Forelimb muscle (tissue), 1 donor: Measurements from ENCODE around the gene HERC4. TPM values are rescaled to one million over a fixed set of nuclear protein-coding genes. Genes with fewer than 3 reads are reported as not detected.
A peak's percentile ranks its signal among the peaks of the same experiment; 100 is the strongest.
"Not testable (repeated sequence)": the region's sequence is repeated elsewhere in the genome, so short reads cannot be mapped to it uniquely, and the experiment has no call there.

ENCODE experiments used
- DNase-seq: peaks from one replicate; pipeline ENCODE4 v3.0.0-alpha.2; 2013; ENCODE audit warnings: low read depth
- polyA plus RNA-seq: library from polyadenylated mRNA; unstranded; fragments of 120-200 nt; gene quantifications from one replicate; pipeline ENCODE4 v1.2.1, GENCODE V29; 2013; ENCODE audit not compliant: insufficient read length

The HERC4 gene
- polyA plus RNA-seq, 1 donor: 32.1 TPM

GRCh38 chr10:67966035-67966434 lies 109.0 kb downstream of the HERC4 start:
- DNase-seq: not testable (repeated sequence)

GRCh38 chr10:67965456-67965855 lies 109.6 kb downstream of the HERC4 start:
- no peak for DNase-seq

GRCh38 chr10:67959839-67960476 lies 115.1 kb downstream of the HERC4 start:
- DNase-seq: no peak

- DNase-seq: no peak
Observed at GRCh38 chr10:67955614-67956013, 119.5 kb downstream of the HERC4 start.

- DNase-seq: no peak
Observed at GRCh38 chr10:67943917-67944316, 131.2 kb downstream of the HERC4 start.

- DNase-seq: no peak
Observed at GRCh38 chr10:67936416-67936815, 138.7 kb downstream of the HERC4 start.

GRCh38 chr10:67935223-67935622 lies 139.9 kb downstream of the HERC4 start:
- no peak for DNase-seq

- no peak for DNase-seq
Observed at GRCh38 chr10:67934336-67934735, 140.7 kb downstream of the HERC4 start.

GRCh38 chr10:67933199-67933598 lies 141.9 kb downstream of the HERC4 start:
- DNase-seq: no peak

- DNase-seq: no peak
Observed at GRCh38 chr10:67926951-67927350, 148.1 kb downstream of the HERC4 start.

- DNase-seq: no peak
Observed at GRCh38 chr10:67925449-67926005, 149.6 kb downstream of the HERC4 start.

GRCh38 chr10:67924136-67924535 lies 150.9 kb downstream of the HERC4 start:
- DNase-seq: no peak

- no peak for DNase-seq
Observed at GRCh38 chr10:67923551-67923950, 151.5 kb downstream of the HERC4 start.

GRCh38 chr10:67921065-67921464 lies 154.0 kb downstream of the HERC4 start:
- DNase-seq: no peak

- no peak for DNase-seq
Observed at GRCh38 chr10:67917679-67918078, 157.4 kb downstream of the HERC4 start.

GRCh38 chr10:67917169-67917568 lies 157.9 kb downstream of the HERC4 start:
- no peak for DNase-seq

- DNase-seq: no peak
Observed at GRCh38 chr10:67914777-67915340, 160.2 kb downstream of the HERC4 start.

- DNase-seq: no peak
Observed at GRCh38 chr10:67912331-67912946, 162.6 kb downstream of the HERC4 start.

- DNase-seq: no peak
Observed at GRCh38 chr10:67903581-67903980, 171.5 kb downstream of the HERC4 start.

- DNase-seq: no peak
Observed at GRCh38 chr10:67893637-67894036, 181.4 kb downstream of the HERC4 start.

GRCh38 chr10:67884842-67885670 lies 190.0 kb downstream of the HERC4 start:
- peak; percentile 35 for DNase-seq

GRCh38 chr10:67884313-67884841 lies 190.7 kb downstream of the HERC4 start, which contains the start of gene SIRT1:
Gene SIRT1 (plus strand): TSS chr10:67884656. CDS start chr10:67884722, 66 bp downstream.
- DNase-seq: peak; percentile 80
